ENCODE measurements around the gene SLC4A7.

DNA sequence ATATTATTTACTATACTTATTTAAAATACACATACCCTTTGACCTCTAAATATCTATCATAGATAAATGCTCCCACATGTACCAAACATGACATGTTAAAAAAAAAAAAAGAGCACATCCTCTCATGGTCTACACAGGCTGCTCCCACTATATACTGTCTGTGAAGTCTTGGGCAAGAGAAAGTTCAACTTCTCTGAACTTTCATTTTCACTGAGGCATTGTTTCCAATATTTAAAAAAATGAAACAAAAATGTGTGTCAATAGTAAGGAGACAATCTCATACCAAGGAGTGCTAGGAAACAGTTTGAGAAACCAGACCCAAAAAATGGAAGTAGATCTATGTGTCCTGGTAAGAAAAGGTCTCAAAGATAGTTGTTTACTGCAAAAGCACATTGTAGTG, 29.3 kb downstream of the SLC4A7 start:
- TF ChIP-seq, protein P1, sequence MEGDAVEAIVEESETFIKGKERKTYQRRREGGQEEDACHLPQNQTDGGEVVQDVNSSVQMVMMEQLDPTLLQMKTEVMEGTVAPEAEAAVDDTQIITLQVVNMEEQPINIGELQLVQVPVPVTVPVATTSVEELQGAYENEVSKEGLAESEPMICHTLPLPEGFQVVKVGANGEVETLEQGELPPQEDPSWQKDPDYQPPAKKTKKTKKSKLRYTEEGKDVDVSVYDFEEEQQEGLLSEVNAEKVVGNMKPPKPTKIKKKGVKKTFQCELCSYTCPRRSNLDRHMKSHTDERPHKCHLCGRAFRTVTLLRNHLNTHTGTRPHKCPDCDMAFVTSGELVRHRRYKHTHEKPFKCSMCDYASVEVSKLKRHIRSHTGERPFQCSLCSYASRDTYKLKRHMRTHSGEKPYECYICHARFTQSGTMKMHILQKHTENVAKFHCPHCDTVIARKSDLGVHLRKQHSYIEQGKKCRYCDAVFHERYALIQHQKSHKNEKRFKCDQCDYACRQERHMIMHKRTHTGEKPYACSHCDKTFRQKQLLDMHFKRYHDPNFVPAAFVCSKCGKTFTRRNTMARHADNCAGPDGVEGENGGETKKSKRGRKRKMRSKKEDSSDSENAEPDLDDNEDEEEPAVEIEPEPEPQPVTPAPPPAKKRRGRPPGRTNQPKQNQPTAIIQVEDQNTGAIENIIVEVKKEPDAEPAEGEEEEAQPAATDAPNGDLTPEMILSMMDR (IDR thresholded peaks at IDR 0.05; ENCODE audit: extremely low read depth in 1 of 2, insufficient read depth in 1 of 2, low read depth in 1 of 2, low read length in 2 of 2) = no peak
- TF ChIP-seq EZH2 (IDR thresholded peaks at IDR 0.05; ENCODE audit: borderline replicate concordance, low read depth, low read length, severe bottlenecking) = no peak
- TF ChIP-seq POLR2A (IDR thresholded peaks at IDR 0.05; ENCODE audit: low read depth, low read length) = no peak
- no peak for TF ChIP-seq MYC (IDR thresholded peaks at IDR 0.05; ENCODE audit: low read depth, low read length)

All from endothelial cell of umbilical vein (primary cell).